ENCODE results near the gene ABHD2.
"Not testable (repeated sequence)": the region's sequence is repeated elsewhere in the genome, so short reads cannot be mapped to it uniquely, and the experiment has no call there.

The ABHD2 gene

GRCh38 chr15:89122505-89123180 is 34.4 kb downstream of the ABHD2 start:
- no peak for DNase-seq

GRCh38 chr15:89123181-89123525 is 34.9 kb downstream of the ABHD2 start:
- no peak for DNase-seq

DNA sequence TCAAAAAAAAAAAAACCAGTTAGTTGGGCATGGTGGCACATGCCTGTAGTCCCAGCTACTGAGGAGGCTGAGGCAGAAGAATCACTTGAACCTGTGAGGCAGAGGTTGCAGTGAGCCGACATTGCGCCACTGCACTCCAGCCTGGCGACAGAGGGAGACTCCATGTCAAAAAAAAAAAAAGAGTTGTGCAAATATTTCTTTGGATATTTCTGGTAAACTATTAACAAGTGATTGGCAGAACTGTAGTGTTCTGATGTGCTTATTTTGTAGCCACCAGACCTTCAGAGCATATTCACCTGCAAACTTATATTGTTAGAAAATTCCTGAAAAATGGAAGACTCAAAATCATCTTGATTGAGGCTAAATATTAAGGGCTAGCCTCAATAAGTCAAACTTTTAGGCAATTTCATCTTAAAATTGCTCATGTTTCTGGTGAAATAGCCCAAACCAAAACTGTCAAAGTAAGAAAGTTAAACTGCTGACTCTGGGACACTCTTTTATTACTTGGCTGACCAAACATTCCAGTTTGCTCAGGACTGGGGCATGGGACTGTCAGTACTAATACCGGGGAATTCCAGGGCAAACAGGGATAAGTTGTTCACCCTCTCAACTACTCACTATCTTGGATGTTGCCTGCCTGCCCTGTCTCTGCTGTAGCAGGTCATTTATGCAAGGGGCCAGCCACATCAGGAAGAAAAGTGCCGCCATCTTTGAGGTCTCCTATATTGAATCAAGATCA is 37.0 kb downstream of the ABHD2 start:
- DNase-seq, result no peak

DNA sequence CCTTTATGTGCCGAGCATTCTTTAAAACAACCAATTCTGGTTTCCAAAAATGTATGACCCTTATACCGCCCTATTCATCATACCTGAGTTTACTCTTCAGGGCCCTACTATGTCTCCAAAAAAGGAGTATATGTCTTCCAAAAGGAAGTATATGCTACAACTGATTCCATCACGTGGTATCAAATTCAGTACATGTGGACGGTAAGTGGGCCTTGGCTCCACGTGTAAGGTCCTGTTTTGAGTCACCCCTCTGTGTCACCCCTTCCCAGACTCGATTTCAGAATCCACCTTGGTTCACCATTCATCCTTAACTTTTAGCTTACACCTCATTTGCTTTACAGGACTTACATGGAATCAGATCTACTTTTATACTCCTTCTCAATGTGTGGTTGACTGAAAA is 37.8 kb downstream of the ABHD2 start:
- no peak for DNase-seq

GRCh38 chr15:89127054-89127702 is 38.9 kb downstream of the ABHD2 start:
- DNase-seq, result no peak

- DNase-seq, result no peak
Observed at GRCh38 chr15:89128320-89129122, 40.3 kb downstream of the ABHD2 start.

DNA sequence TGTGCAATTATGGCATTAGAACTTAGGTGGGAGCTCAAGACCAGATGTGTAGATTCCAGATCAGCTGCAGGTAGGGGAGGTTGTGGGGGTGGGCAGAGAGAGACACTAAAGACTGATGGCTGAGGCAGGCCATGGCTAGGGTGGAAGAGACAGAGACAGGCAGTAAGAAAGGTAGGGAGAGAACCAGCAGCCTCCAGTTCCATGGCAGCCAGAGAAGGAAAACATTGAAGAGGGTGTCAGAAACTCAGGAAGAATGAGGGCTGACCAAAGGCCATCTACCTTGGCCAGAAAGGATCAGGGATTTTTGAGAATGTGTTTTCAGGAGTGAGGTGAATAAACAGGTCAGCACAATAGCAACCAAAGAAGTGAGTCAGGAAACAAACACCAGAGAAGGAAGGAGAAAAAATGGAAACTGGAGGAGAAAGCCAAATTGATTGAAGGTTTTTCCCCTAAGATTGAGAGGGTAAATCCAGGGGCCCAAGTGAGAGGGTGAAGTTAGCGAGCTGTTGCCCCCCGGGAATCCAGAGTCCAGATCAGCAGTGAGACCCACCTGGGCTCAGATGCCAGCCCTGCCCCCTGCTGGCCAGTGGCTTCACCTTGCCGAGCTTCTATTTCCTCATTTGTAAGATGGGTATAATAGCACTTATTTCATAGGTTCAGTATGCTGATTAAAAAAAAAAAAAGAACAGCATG is 41.0 kb downstream of the ABHD2 start:
- DNase-seq, result no peak

DNA sequence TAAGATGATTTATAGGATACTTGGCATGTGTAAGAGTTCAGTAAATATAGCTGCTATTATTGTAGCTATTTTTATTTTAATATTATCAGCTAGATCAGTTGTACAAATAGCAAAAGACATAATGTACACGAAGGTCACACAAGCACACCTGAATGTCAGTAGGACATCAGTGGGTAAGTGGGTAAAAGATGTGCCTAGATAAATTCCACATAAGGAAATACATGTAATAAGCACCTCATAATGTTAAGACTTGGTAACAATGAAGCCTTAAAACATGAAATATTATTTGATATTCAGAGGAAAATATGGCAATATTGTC is 41.5 kb downstream of the ABHD2 start:
- no peak for DNase-seq

DNA sequence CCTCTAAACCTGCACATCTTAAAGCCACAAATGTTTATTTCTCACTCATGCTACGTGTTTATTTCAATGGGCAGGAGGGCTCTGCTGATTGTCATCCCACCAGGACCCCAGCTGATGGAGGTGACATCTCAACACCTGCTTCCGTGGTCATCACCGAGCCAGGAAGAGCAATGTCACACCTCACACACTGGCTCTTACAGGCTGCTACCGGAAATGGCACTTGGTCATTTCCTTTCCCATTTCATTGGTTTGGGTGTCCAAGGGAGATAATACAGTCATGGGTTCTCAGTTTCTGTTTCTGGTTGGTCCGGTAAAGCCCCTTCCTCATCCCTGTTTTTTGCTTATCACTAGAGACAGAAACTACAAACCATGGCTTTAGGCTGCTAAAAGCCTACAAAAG is 41.9 kb downstream of the ABHD2 start:
- no peak for DNase-seq

DNA sequence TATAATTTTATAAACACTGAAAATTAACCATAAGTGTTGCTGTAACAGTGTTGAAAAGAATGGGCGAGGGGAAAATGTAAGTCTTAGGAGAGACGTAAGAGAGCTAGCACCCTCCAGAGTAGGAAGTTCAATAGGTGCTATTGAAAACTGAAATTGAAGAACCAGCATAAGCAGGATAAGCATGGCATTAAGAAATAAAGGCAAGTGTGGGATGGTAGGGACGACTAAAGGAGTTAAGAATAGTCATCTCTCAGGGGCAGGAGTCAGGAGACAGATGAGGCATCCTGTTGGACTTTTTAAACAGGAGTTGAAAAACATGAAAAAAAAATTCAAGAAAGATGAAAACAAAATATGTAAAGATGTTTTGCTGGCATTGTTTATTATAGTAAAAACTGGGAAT is 43.5 kb downstream of the ABHD2 start:
- no peak for DNase-seq

- no peak for DNase-seq
Observed at GRCh38 chr15:89132611-89133507, 44.6 kb downstream of the ABHD2 start.

GRCh38 chr15:89135387-89136077 is 47.3 kb downstream of the ABHD2 start:
- DNase-seq, result not testable (repeated sequence)

GRCh38 chr15:89136078-89136806 is 48.0 kb downstream of the ABHD2 start:
- DNase-seq, result no peak

- DNase-seq, result no peak
Observed at GRCh38 chr15:89136818-89137772, 48.8 kb downstream of the ABHD2 start.

- DNase-seq, result no peak
Observed at GRCh38 chr15:89137926-89138325, 49.7 kb downstream of the ABHD2 start.

DNA sequence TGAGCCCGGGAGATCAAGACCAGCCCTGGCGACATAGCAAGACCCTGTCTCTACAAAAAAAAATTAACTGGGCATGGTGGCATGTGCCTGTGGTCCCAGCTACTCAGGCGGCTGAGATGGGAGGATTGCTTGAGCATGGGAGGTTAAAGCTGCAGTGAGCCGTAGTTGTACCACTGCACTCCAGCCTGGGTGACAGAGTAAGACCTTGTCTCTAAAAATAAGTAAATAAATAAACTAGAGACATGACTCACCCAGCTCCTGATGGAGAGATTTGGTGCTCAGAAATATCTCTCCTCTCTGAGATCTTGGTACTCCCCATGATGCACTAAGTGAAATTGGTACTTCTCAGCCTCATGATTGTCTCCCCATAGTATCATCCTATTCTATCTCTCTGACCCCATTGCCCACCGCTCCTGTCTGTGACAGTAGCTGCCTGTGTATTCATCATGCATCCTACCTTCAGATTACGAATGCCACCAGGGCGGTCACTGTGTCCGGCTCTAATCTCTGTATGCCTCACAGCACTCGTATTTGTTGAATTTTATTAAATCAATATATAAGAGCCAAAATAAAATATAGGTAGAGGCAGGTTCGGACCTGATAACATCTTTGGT is 50.9 kb downstream of the ABHD2 start:
- no peak for DNase-seq

- no peak for DNase-seq
Observed at GRCh38 chr15:89139613-89140499, 51.6 kb downstream of the ABHD2 start.

- no peak for DNase-seq
Observed at GRCh38 chr15:89140595-89140994, 52.3 kb downstream of the ABHD2 start.

Measured in NCI-H1436 treated with DMSO at 0.1 percent for 48 hours (cell line).